ENCODE data around the gene ADRM1.

ADRM1 gene

GRCh38 chr20:62345681-62346370 is 43.0 kb downstream of the ADRM1 start:
- in situ Hi-C loops (cut with MboI; ENCODE audit: low sequenced_read_pairs, unreplicated experiment), result no loop called here
- DNase-seq (ENCODE audit: low spot score), result no peak
- no peak for TF ChIP-seq CTCF (IDR thresholded peaks at IDR 0.05; ENCODE audit: borderline replicate concordance, control extremely low read depth, extremely low read depth, insufficient read depth, missing control alignments)

GRCh38 chr20:62346398-62347150 is 43.8 kb downstream of the ADRM1 start:
- DNase-seq (ENCODE audit: low spot score), result no peak
- no peak for TF ChIP-seq CTCF (IDR thresholded peaks at IDR 0.05; ENCODE audit: borderline replicate concordance, control extremely low read depth, extremely low read depth, insufficient read depth, missing control alignments)
- in situ Hi-C loops (cut with MboI; ENCODE audit: low sequenced_read_pairs, unreplicated experiment), result no loop called here

- in situ Hi-C loops (cut with MboI; ENCODE audit: low sequenced_read_pairs, unreplicated experiment), result no loop called here
- TF ChIP-seq CTCF (IDR thresholded peaks at IDR 0.05; ENCODE audit: borderline replicate concordance, control extremely low read depth, extremely low read depth, insufficient read depth, missing control alignments), result no peak
Observed at GRCh38 chr20:62347151-62347404, 44.3 kb downstream of the ADRM1 start.

DNA sequence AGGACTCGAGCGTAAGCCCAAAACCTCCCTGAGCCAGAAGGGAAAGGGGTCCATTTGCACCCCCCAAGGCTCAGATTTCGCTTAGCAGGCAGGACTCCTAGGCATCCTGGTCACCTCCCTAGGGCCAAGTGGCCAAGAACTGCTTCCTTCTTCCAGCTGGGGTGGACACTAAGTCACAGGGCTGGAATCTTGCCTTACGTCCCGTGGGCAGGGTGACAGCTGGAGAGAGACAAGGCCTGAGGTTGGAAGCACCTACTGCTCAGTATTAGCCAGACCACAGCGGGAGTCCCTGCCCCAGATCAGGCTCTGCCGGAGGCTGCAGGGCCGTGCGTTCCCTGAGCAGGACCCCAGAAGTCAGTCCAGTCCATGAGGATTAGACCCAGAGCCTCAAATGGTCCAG is 44.6 kb downstream of the ADRM1 start:
- no peak for TF ChIP-seq CTCF (IDR thresholded peaks at IDR 0.05; ENCODE audit: borderline replicate concordance, control extremely low read depth, extremely low read depth, insufficient read depth, missing control alignments)
- in situ Hi-C loops (cut with MboI; ENCODE audit: low sequenced_read_pairs, unreplicated experiment), result no loop called here
- DNase-seq (ENCODE audit: low spot score), result no peak

More at GRCh38 chr20:62347151-62347404, 44.3 kb downstream of the ADRM1 start:
- no peak for DNase-seq (ENCODE audit: low spot score)

GRCh38 chr20:62348604-62349003 is 45.8 kb downstream of the ADRM1 start:
- in situ Hi-C loops (cut with MboI; ENCODE audit: low sequenced_read_pairs, unreplicated experiment), result no loop called here
- TF ChIP-seq CTCF (IDR thresholded peaks at IDR 0.05; ENCODE audit: borderline replicate concordance, control extremely low read depth, extremely low read depth, insufficient read depth, missing control alignments), result no peak
- no peak for DNase-seq (ENCODE audit: low spot score)

DNA sequence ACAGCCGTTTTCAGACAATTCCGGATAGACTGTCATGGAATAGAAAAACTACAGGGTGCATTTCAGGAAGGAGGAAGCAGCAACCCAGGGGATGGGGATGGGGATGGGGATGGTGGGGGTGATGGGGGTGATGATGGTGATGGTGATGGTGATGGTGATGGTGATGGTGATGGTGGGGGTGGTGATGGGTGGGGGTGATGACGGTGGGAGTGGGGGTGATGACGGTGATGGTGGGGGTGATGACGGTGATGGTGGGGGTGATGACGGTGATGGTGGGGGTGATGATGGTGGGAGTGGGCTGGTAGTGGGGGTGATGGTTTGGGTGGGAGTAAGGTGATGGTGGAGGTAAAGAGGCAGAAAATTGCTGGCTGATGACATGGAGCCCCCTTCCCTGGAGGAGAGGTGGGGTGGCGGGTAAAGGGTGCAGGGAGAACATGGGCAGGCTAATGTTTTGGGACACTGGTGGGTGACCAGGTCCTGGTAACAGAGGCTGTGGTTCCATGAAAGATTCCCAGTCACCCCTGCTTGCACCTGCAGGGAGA is 46.8 kb downstream of the ADRM1 start:
- in situ Hi-C loops (cut with MboI; ENCODE audit: low sequenced_read_pairs, unreplicated experiment), result no loop called here
- TF ChIP-seq CTCF (IDR thresholded peaks at IDR 0.05; ENCODE audit: borderline replicate concordance, control extremely low read depth, extremely low read depth, insufficient read depth, missing control alignments), result no peak
- no peak for DNase-seq (ENCODE audit: low spot score)
